Measurements from ENCODE around the gene DPH7.

DNA sequence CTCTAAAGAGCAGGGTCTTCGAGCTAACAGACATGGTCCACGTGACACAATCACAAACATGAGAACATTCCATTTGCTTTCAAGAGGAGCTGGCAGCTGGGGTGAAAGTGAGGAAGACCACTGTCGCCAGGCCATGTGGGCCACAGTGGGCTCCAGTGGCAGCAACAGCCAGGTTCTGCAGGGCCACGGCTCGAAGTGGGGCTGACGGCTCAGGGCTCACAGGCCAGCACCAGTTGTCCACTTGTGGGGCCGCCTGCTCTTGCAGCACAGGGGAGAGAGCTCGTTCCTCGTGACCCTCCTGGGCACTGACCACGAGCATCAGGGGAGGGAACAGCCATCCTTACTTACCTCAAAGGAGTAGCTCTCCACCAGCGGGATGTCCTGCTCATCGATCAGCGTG lies 9.6 kb upstream of the DPH7 start:
- TF ChIP-seq, protein P1, sequence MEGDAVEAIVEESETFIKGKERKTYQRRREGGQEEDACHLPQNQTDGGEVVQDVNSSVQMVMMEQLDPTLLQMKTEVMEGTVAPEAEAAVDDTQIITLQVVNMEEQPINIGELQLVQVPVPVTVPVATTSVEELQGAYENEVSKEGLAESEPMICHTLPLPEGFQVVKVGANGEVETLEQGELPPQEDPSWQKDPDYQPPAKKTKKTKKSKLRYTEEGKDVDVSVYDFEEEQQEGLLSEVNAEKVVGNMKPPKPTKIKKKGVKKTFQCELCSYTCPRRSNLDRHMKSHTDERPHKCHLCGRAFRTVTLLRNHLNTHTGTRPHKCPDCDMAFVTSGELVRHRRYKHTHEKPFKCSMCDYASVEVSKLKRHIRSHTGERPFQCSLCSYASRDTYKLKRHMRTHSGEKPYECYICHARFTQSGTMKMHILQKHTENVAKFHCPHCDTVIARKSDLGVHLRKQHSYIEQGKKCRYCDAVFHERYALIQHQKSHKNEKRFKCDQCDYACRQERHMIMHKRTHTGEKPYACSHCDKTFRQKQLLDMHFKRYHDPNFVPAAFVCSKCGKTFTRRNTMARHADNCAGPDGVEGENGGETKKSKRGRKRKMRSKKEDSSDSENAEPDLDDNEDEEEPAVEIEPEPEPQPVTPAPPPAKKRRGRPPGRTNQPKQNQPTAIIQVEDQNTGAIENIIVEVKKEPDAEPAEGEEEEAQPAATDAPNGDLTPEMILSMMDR (IDR thresholded peaks at IDR 0.05; ENCODE audit: low read depth, low read length, missing input control) = no peak
- TF ChIP-seq, protein P2, sequence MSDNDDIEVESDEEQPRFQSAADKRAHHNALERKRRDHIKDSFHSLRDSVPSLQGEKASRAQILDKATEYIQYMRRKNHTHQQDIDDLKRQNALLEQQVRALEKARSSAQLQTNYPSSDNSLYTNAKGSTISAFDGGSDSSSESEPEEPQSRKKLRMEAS (IDR thresholded peaks at IDR 0.05) = no peak
- TF ChIP-seq RAD21 (IDR thresholded peaks at IDR 0.05) = no peak
- no peak for TF ChIP-seq SP1 (IDR thresholded peaks at IDR 0.05)
- no peak for TF ChIP-seq RXRA (IDR thresholded peaks at IDR 0.05)
- TF ChIP-seq YY1 (IDR thresholded peaks at IDR 0.05) = no peak

Data from liver (tissue), 3 donors.